Suprapubic skin (tissue), 3 donors: ENCODE measurements around the gene PCNT.

Experiments used
- EP300 ChIP-seq: sonication (generic); formaldehyde crosslinking; IDR thresholded peaks from one replicate; pipeline ENCODE4 v1.6.1; 2017; ENCODE audit warnings: antibody characterized with exemption
- TF ChIP-seq, protein P1 (sequence below), 2 donors: fragments of 200-600 bp in 1 of 2; fragments of 450-650 bp in 1 of 2; sonication (generic) in 1 of 2; IDR thresholded peaks; one replicate each; pipeline ENCODE4 v1.5.1; 2016 to 2019; ENCODE audit warnings: antibody characterized with exemption in 2 of 2, mild to moderate bottlenecking in 1 of 2, moderate library complexity in 1 of 2

DNA sequence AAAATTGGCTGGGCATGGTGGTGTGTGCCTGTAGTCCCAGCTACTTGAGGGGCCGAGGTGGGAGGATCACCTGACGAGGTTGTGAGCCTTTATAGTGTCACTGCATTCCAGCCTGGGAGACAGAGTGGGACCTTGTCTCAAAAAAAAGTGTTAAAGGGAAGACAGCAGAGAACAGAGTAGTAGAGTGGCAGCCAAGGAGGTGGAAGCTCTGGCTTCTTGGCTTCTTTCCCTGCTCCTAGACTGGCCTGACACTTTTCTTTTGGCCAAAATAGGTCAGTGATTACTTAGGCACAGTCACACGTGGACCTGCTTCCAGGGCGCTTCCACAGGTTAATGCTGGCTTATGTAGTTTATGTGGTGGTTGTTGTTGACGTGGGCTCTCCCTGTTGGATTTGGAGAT is 138.0 kb downstream of the PCNT start:
- TF ChIP-seq, protein P1, sequence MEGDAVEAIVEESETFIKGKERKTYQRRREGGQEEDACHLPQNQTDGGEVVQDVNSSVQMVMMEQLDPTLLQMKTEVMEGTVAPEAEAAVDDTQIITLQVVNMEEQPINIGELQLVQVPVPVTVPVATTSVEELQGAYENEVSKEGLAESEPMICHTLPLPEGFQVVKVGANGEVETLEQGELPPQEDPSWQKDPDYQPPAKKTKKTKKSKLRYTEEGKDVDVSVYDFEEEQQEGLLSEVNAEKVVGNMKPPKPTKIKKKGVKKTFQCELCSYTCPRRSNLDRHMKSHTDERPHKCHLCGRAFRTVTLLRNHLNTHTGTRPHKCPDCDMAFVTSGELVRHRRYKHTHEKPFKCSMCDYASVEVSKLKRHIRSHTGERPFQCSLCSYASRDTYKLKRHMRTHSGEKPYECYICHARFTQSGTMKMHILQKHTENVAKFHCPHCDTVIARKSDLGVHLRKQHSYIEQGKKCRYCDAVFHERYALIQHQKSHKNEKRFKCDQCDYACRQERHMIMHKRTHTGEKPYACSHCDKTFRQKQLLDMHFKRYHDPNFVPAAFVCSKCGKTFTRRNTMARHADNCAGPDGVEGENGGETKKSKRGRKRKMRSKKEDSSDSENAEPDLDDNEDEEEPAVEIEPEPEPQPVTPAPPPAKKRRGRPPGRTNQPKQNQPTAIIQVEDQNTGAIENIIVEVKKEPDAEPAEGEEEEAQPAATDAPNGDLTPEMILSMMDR (IDR thresholded peaks at IDR 0.05), result no peak
- TF ChIP-seq EP300, result no peak
